GM12872 (cell line): ENCODE data around the gene GRHL1.

Experiments used
- TF ChIP-seq, protein P1 (sequence below): IDR thresholded peaks from 3 replicates; pipeline ENCODE4 v1.5.1; 2011; ENCODE audit warnings: low read depth, mild to moderate bottlenecking, low read length, moderate library complexity; ENCODE audit not compliant: insufficient read depth

The GRHL1 gene

DNA sequence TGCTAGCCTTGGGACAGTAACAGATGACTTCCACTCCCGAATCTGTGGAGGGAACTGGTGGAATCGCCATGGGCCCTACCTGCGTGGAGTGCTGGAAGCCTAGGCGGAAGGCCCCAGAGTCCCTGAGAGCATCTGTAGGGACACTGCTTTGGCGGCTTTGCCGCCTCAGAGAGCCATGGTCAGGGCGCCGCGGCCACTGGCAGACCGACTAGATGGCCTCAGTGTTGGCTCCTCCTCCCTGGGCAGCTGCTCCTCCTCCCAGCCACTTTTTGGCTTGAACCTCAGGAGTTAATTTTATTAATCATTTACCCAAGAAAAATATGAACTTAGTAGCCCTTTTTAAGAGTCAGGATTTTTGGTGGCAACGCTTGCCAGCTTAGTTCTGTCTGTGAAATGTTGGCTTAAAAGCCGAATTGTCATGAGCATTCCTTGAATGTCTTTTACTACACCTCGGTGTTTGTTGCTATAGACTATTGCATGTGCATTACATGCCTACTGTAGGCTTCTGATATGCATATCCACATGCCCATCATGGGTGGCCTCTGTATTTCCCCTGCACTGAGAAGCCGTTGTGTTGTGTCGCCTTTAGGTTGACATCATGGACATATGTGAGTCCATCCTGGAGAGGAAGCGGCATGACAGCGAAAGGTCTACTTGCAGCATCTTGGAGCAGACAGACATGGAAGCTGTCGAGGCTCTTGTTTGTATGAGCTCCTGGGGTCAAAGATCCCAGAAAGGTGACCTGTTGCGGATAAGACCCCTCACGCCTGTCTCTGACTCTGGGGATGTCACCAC lies 94.3 kb downstream of the GRHL1 start:
- TF ChIP-seq, protein P1, sequence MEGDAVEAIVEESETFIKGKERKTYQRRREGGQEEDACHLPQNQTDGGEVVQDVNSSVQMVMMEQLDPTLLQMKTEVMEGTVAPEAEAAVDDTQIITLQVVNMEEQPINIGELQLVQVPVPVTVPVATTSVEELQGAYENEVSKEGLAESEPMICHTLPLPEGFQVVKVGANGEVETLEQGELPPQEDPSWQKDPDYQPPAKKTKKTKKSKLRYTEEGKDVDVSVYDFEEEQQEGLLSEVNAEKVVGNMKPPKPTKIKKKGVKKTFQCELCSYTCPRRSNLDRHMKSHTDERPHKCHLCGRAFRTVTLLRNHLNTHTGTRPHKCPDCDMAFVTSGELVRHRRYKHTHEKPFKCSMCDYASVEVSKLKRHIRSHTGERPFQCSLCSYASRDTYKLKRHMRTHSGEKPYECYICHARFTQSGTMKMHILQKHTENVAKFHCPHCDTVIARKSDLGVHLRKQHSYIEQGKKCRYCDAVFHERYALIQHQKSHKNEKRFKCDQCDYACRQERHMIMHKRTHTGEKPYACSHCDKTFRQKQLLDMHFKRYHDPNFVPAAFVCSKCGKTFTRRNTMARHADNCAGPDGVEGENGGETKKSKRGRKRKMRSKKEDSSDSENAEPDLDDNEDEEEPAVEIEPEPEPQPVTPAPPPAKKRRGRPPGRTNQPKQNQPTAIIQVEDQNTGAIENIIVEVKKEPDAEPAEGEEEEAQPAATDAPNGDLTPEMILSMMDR, result no peak

DNA sequence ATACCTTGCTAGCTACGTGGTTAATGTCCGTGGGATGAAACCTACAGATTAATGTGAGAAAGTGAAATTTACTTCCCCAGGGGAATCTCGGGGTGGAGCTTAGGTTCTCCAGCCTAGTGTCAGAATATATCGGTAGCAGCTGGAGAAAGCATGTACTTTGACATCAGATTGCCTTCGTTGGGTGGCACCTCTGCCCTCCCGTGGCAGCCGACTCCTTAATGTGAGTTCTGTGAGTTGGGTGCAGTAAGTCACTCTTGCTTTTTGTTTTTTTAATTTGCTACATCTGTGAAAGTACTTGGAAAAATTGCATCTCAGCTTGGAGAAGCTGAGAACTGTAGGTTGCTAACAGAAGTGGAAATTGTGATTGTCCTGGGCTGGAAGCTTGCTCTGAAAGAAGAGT lies 95.4 kb downstream of the GRHL1 start:
- TF ChIP-seq, protein P1, result no peak

DNA sequence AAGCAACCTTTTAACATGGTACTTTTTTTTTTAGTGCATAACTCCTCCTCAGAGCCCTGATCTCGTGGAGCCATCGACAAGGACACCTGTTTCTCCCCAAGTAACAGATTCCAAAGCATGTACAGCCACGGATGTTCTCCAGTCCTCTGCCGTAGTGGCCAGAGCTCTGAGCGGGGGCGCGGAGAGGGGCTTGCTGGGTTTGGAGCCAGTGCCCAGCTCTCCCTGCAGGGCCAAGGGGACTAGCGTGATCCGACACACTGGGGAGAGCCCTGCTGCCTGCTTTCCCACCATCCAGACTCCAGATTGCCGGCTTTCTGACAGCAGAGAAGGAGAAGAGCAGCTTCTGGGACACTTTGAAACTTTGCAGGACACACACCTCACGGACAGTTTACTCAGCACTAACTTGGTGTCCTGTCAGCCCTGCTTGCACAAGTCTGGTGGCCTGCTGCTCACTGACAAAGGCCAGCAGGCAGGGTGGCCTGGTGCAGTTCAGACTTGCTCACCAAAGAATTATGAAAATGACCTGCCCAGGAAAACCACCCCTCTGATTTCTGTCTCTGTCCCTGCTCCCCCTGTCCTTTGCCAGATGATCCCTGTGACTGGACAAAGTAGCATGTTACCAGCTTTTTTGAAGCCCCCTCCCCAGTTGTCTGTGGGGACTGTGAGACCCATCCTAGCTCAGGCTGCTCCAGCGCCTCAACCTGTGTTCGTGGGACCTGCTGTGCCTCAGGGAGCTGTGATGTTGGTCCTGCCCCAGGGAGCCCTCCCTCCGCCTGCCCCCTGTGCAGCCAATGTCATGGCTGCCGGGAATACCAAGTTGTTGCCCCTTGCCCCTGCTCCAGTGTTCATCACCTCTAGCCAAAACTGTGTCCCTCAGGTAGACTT lies 96.4 kb downstream of the GRHL1 start:
- TF ChIP-seq, protein P1, result no peak

DNA sequence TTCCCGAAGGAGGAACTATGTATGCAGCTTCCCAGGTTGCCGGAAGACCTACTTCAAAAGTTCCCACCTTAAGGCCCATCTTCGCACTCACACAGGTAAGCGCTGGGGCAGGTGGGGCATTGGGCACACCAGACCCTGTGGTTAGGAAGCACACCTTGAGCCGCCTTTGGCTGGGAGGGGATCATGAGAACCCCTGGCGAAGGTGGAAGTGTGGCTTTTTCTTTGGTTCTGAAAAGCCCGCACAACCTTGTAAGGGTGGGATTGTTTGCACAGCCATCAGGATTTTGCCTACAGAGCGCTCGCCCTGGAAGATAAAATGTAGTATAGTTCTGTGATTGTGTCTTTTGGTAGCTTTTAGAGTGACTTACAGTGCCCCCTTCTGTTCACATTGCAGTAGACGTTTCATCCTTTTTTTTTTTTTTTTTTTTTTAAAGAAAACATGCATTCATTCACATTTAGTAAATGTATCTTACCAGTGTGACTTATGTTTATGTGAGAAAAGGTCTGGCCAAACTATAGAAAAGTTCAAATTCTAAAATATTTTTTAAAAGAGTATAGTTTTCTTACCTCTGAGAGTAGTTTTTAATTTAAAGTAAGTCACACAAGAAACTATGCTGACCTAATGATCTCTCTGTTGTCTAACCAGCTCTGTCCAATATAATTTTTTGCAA lies 97.1 kb downstream of the GRHL1 start:
- TF ChIP-seq, protein P1, result peak; percentile 61
